H1 (cell line): ENCODE results near the gene CD164L2. TPM values are rescaled to one million over a fixed set of nuclear protein-coding genes. Genes with fewer than 3 reads are reported as not detected.

Experiments used
- CTCF ChIA-PET: fragments of 300-600 bp; sonication (Branson Sonifier 250); formaldehyde crosslinking; loops from one replicate; lab custom pipeline; 2021; ENCODE audit not compliant: partially characterized antibody; lab: Charles Lee
- POLR2A ChIA-PET: fragments of 300-600 bp; sonication (Branson Sonifier 250); formaldehyde crosslinking; loops from one replicate; lab custom pipeline; 2021; ENCODE audit warnings: inconsistent platforms; ENCODE audit not compliant: partially characterized antibody; lab: Charles Lee
- DNase-seq, 2 experiments: peaks; one replicate each; pipeline versions ENCODE4 v3.0.0 to v3.0.0-alpha.2; 2010 to 2022; ENCODE audit warnings: low spot score in 2 of 2, low read depth in 1 of 2, mixed read lengths in 1 of 2
- FAIRE-seq: peaks from 2 replicates; lab custom pipeline; 2011; peaks lifted over from hg19 to GRCh38; lab: Jason Lieb, UNC
- H2AFZ ChIP-seq: 2 replicates; pipeline ENCODE4 v1.8.1; 2012; ENCODE audit warnings: low read length, inconsistent platforms
- H2AK5ac ChIP-seq: 2 replicates; pipeline ENCODE4 v1.6.1; 2013; ENCODE audit warnings: low read depth, low read length
- H2BK120ac ChIP-seq: replicated peaks from 2 replicates; pipeline ENCODE3; 2013; ENCODE audit warnings: low read depth, low read length, inconsistent platforms
- H2BK12ac ChIP-seq: 2 replicates; pipeline ENCODE4 v1.6.1; 2013; ENCODE audit warnings: low read depth, low read length
- H2BK15ac ChIP-seq: 2 replicates; pipeline ENCODE4 v1.6.1; 2013; ENCODE audit warnings: low read length
- H2BK20ac ChIP-seq: 2 replicates; pipeline ENCODE4 v1.6.1; 2013; ENCODE audit warnings: low read length
- H2BK5ac ChIP-seq: 2 replicates; pipeline ENCODE4 v1.6.1; 2013; ENCODE audit warnings: low read depth, low read length
- H3K14ac ChIP-seq: 2 replicates; pipeline ENCODE4 v1.6.1; 2013; ENCODE audit warnings: inconsistent platforms; ENCODE audit not compliant: insufficient read length
- H3K18ac ChIP-seq: 2 replicates; pipeline ENCODE4 v1.6.1; 2013; ENCODE audit warnings: low read length; ENCODE audit errors: extremely low read depth
- H3K23ac ChIP-seq: 2 replicates; pipeline ENCODE4 v1.6.1; 2013; ENCODE audit warnings: inconsistent platforms; ENCODE audit not compliant: insufficient read length
- H3K23me2 ChIP-seq: 2 replicates; pipeline ENCODE4 v1.6.1; 2013; ENCODE audit warnings: low read depth, low read length
- H3K27ac ChIP-seq: 2 replicates; pipeline ENCODE4 v1.6.1; 2011; ENCODE audit warnings: low read depth, low read length, inconsistent platforms
- H3K27me3 ChIP-seq, 4 experiments: replicated peaks in 1 of 4; 1 replicate in 1 of 4; 2 replicates in 3 of 4; pipeline versions ENCODE4 v1.6.1 to v1.8.1; 2011 to 2013; ENCODE audit warnings: low read length in 3 of 4, mild to moderate bottlenecking in 3 of 4, inconsistent platforms in 2 of 4, mixed read lengths in 2 of 4, moderate library complexity in 1 of 4; ENCODE audit not compliant: control insufficient read depth in 3 of 4, insufficient read depth in 3 of 4; ENCODE audit errors: extremely low read depth in 1 of 4
- H3K36me3 ChIP-seq, 4 experiments: 2 replicates each; pipeline versions ENCODE4 v1.6.1 to v1.8.1; 2011 to 2013; ENCODE audit warnings: mild to moderate bottlenecking in 4 of 4, low read length in 3 of 4, moderate library complexity in 2 of 4, control low read depth in 1 of 4, inconsistent platforms in 1 of 4; ENCODE audit not compliant: insufficient read depth in 4 of 4, control insufficient read depth in 2 of 4
- H3K4ac ChIP-seq: replicated peaks from 2 replicates; pipeline ENCODE3; 2013; ENCODE audit warnings: low read length, low read depth, mixed read lengths, inconsistent platforms; ENCODE audit not compliant: insufficient read length
- H3K4me1 ChIP-seq, 4 experiments: replicated peaks in 1 of 4; 1 replicate in 1 of 4; 2 replicates in 3 of 4; pipeline versions ENCODE4 v1.6.1 to v1.8.1; 2011 to 2013; ENCODE audit warnings: low read length in 3 of 4, inconsistent platforms in 2 of 4, mixed read lengths in 1 of 4; ENCODE audit not compliant: insufficient read depth in 4 of 4, control insufficient read depth in 3 of 4
- H3K4me2 ChIP-seq, 2 experiments: 2 replicates each; pipeline versions ENCODE4 v1.6.1 to v1.8.1; 2011 to 2013; ENCODE audit warnings: low read depth in 2 of 2, low read length in 2 of 2, control low read depth in 1 of 2, inconsistent platforms in 1 of 2, mild to moderate bottlenecking in 1 of 2; ENCODE audit not compliant: insufficient read depth in 1 of 2
- H3K4me3 ChIP-seq, 4 experiments: fragments of 200-600, 300-600 bp in 1 of 4; sonication (generic), shearing (Covaris generic), sonication (Bioruptor Twin) in 1 of 4; 2 replicates each; pipeline versions ENCODE4 v1.5.1 to v1.8.1; 2011 to 2016; ENCODE audit warnings: low read length in 4 of 4, low read depth in 3 of 4, control low read depth in 2 of 4, inconsistent platforms in 2 of 4, mild to moderate bottlenecking in 2 of 4, mixed read lengths in 1 of 4, moderate library complexity in 1 of 4; ENCODE audit not compliant: insufficient read depth in 2 of 4; ENCODE audit errors: extremely low read depth in 1 of 4
- H3K56ac ChIP-seq: replicated peaks from 2 replicates; pipeline ENCODE3; 2013; ENCODE audit warnings: low read depth, mild to moderate bottlenecking, mixed read lengths, low read length, inconsistent platforms; ENCODE audit not compliant: insufficient read length
- H3K79me1 ChIP-seq: 2 replicates; pipeline ENCODE4 v1.6.1; 2013; ENCODE audit warnings: low read depth, low read length, control low read depth
- H3K79me2 ChIP-seq, 2 experiments: 2 replicates each; pipeline versions ENCODE4 v1.6.1 to v1.8.1; 2012 to 2013; ENCODE audit warnings: low read length in 2 of 2, mild to moderate bottlenecking in 2 of 2, inconsistent platforms in 1 of 2; ENCODE audit not compliant: insufficient read depth in 2 of 2, control insufficient read depth in 1 of 2
- H3K9ac ChIP-seq, 4 experiments: replicated peaks in 1 of 4; 1 replicate in 1 of 4; 2 replicates in 3 of 4; pipeline versions ENCODE4 v1.6.1 to v1.8.1; 2011 to 2013; ENCODE audit warnings: low read depth in 3 of 4, low read length in 3 of 4, control low read depth in 2 of 4, mild to moderate bottlenecking in 2 of 4, moderate library complexity in 2 of 4, inconsistent platforms in 1 of 4; ENCODE audit errors: extremely low read depth in 1 of 4
- H3K9me3 ChIP-seq, 2 experiments: 2 replicates each; pipeline versions ENCODE4 v1.6.1 to v1.8.1; 2012 to 2013; ENCODE audit warnings: mild to moderate bottlenecking in 2 of 2, moderate library complexity in 2 of 2, control low read depth in 1 of 2, inconsistent platforms in 1 of 2, low read depth in 1 of 2, low read length in 1 of 2, mixed read lengths in 1 of 2; ENCODE audit not compliant: insufficient read depth in 2 of 2
- H4K20me1 ChIP-seq, 2 experiments: replicated peaks in 1 of 2; 2 replicates each; pipeline versions ENCODE3 to v1.8.1; 2011 to 2013; ENCODE audit warnings: inconsistent platforms in 2 of 2, low read length in 2 of 2, mild to moderate bottlenecking in 1 of 2; ENCODE audit not compliant: insufficient read depth in 2 of 2, control insufficient read depth in 1 of 2
- H4K5ac ChIP-seq: 2 replicates; pipeline ENCODE4 v1.6.1; 2013; ENCODE audit warnings: low read length, low read depth, mixed read lengths, inconsistent platforms; ENCODE audit not compliant: insufficient read length
- H4K8ac ChIP-seq: 2 replicates; pipeline ENCODE4 v1.8.0; 2013; ENCODE audit warnings: mild to moderate bottlenecking, moderate library complexity, low read length, inconsistent platforms; ENCODE audit not compliant: insufficient read depth; ENCODE audit errors: extremely low read depth
- H4K91ac ChIP-seq: replicated peaks from 2 replicates; pipeline ENCODE3; 2013; ENCODE audit warnings: low read length, mixed read lengths, inconsistent platforms; ENCODE audit not compliant: insufficient read length
- ATF3 ChIP-seq: IDR thresholded peaks from 2 replicates; pipeline ENCODE4 v1.6.1; 2011; ENCODE audit warnings: low read depth, mild to moderate bottlenecking, low read length; ENCODE audit not compliant: insufficient read depth
- BCL11A ChIP-seq, 2 experiments: IDR thresholded peaks; one replicate each; pipeline ENCODE4 v1.6.1; 2011; ENCODE audit warnings: low read depth in 2 of 2, low read length in 2 of 2, mild to moderate bottlenecking in 2 of 2
- BRCA1 ChIP-seq: IDR thresholded peaks from 2 replicates; pipeline ENCODE4 v1.6.1; 2012; ENCODE audit warnings: low read depth, low read length, improper control_type of control experiment
- CBX5 ChIP-seq: fragments of 300-800, 300-1000 bp; sonication (generic); IDR thresholded peaks from 2 replicates; pipeline ENCODE4 v1.7.1; 2016; ENCODE audit warnings: antibody characterized with exemption, low read length, low read depth
- KDM5A ChIP-seq: fragments of 200-600 bp; IDR thresholded peaks from 2 replicates; pipeline ENCODE4 v1.7.1; 2012; ENCODE audit warnings: mild to moderate bottlenecking, low read length, inconsistent platforms, mixed read lengths
- MAX ChIP-seq: IDR thresholded peaks from 2 replicates; pipeline ENCODE4 v1.6.1; 2012; ENCODE audit warnings: inconsistent platforms
- NRF1 ChIP-seq: IDR thresholded peaks from 2 replicates; pipeline ENCODE4 v1.6.1; 2011; ENCODE audit warnings: mild to moderate bottlenecking, low read depth, low read length, improper control_type of control experiment
- POU5F1 ChIP-seq: IDR thresholded peaks from 2 replicates; pipeline ENCODE4 v1.6.1; 2011; ENCODE audit warnings: low read depth, mild to moderate bottlenecking, low read length, moderate library complexity
- SIN3A ChIP-seq, 2 experiments: IDR thresholded peaks in 1 of 2; conservative IDR thresholded peaks in 1 of 2; 2 replicates each; pipeline ENCODE4 v1.6.1; 2011 to 2012; ENCODE audit warnings: low read length in 2 of 2, improper control_type of control experiment in 1 of 2, low read depth in 1 of 2, mild to moderate bottlenecking in 1 of 2
- SP4 ChIP-seq: IDR thresholded peaks from 2 replicates; pipeline ENCODE4 v1.6.1; 2012; ENCODE audit warnings: low read length, inconsistent platforms
- TCF12 ChIP-seq: IDR thresholded peaks from 2 replicates; pipeline ENCODE4 v1.6.1; 2011; ENCODE audit warnings: low read depth, mild to moderate bottlenecking, low read length
- WGBS, 2 experiments: shearing (Covaris generic) in 1 of 2; methylation state at CpG; one replicate each; pipeline versions ENCODE4 v1.1.6 to v1.1.7; 2013 to 2015; ENCODE audit warnings: low lambda C conversion rate in 2 of 2, mixed read lengths in 2 of 2, inconsistent platforms in 1 of 2, low coverage in 1 of 2, missing lambda C conversion rate in 1 of 2; ENCODE audit not compliant: insufficient replicate concordance in 2 of 2, insufficient coverage in 1 of 2, insufficient read length in 1 of 2; ENCODE audit errors: extremely low coverage in 1 of 2, missing lambda C conversion rate in 1 of 2; 5-methylcytosine and 5-hydroxymethylcytosine counted together
- polyA plus RNA-seq, 7 experiments: library from polyadenylated mRNA; depleted of rRNA in 3 of 7; stranded (reverse) in 5 of 7; unstranded in 2 of 7; fragments of >200 nt in 5 of 7; fragments of 200-250 nt in 2 of 7; gene quantifications; 1 replicate in 5 of 7; 2 replicates in 1 of 7; 4 replicates in 1 of 7; pipeline versions ENCODE4 v1.2.1 to v1.2.3, GENCODE V29; 2011 to 2013; ENCODE audit warnings: missing spikeins in 2 of 7, mixed read lengths in 2 of 7
- total RNA-seq: library from RNA; stranded (reverse); fragmentation: NEBNext Ultra II Directional; extraction: Animal tissue kit (Norgen Biotek cat#: 25700); gene quantifications from 2 replicates; pipeline ENCODE4 v1.2.1, GENCODE V29; 2021

CD164L2 gene
- total and polyA plus RNA-seq, 2 of the 8 experiments (the other 6 are each of a cell fraction or from before 2014, with no cell fraction given), result 3.3 TPM

- ChIA-PET CTCF (interaction anchor here (0.9 to 37.8 kb wide), 10 partner anchors 11 to 180 kb away, joined by 3 to 863 read pairs (median 5); no protein-coding TSS in a partner anchor), POLR2A (interaction anchor here (0.9 to 3.7 kb wide), 6 partner anchors 9 to 143 kb away, joined by 3 to 23 read pairs (median 5); no protein-coding TSS in a partner anchor)
- H2BK20ac ChIP-seq, result peak overlapping the region; percentile 55; the same call in 1 of the 2 replicates
- H2AK5ac ChIP-seq, result no peak overlapping the region; the same call in 1 of the 2 replicates
- H2AFZ ChIP-seq, result no peak overlapping the region
- no peak overlapping the region for H3K4me3 ChIP-seq
- H2BK12ac ChIP-seq, result peak overlapping the region; percentile 97; the same call in 1 of the 2 replicates
- H4K8ac ChIP-seq, result no peak overlapping the region
- H4K5ac ChIP-seq, result no peak overlapping the region
- H3K4ac ChIP-seq, result no peak overlapping the region
- DNase-seq, result no peak
- whole genome bisulfite sequencing, 2 experiments, result 91% methylated on average over 2 of the region's 2 CpGs; no CpG with 5 or more reads in 1 of the 2 experiments
- peaks cover 17 to 30% (median 22%) of the 10 kb centered on the region in 4 experiments for H3K4me1 ChIP-seq
- H3K4me2 ChIP-seq, result peak overlapping the region; percentile 36 to 40; a peak in 2 of 4 replicates
- no peaks in the 10 kb centered on the region for H3K23me2 ChIP-seq
- 0 out of 2 replicates have a peak overlapping the region, but pooled peaks have one; percentile 6 for H3K18ac ChIP-seq
- no peaks in the 10 kb centered on the region for H3K9me3 ChIP-seq
- H3K27ac ChIP-seq, result no peak overlapping the region
- no peak overlapping the region for H4K91ac ChIP-seq
- peaks cover 10% of the 10 kb centered on the region; the same call in 1 of the 2 replicates for H3K79me1 ChIP-seq
- no peak overlapping the region for H3K23ac ChIP-seq
- H3K27me3 ChIP-seq, result no peaks in the 10 kb centered on the region
- H3K36me3 ChIP-seq, result peaks cover 0 to 13% (median 3%) of the 10 kb centered on the region in 4 experiments; a peak in 2 of 8 replicates
- H2BK5ac ChIP-seq, result peak overlapping the region; percentile 85
- H4K20me1 ChIP-seq, result peaks cover 0 to 6% of the 10 kb centered on the region in 2 experiments
- H3K14ac ChIP-seq, result no peak overlapping the region
- no peak for FAIRE-seq
- no peak overlapping the region for H3K9ac ChIP-seq
- no peak overlapping the region for H2BK120ac ChIP-seq
- H2BK15ac ChIP-seq, result peak overlapping the region; percentile 63; the same call in 1 of the 2 replicates
- H3K56ac ChIP-seq, result no peak overlapping the region
- H3K79me2 ChIP-seq, result peaks cover 0 to 24% of the 10 kb centered on the region in 2 experiments; a peak in 2 of 4 replicates
- TF ChIP-seq TCF12 (no peak), BRCA1 (no peak), POU5F1 (no peak), SP4 (no peak), SIN3A (conservative IDR thresholded peaks at IDR 0.05 in 1 of 2, IDR thresholded peaks at IDR 0.05 in 1 of 2; ENCODE audit: low read depth in 1 of 2, low read length in 2 of 2) (no peak), ATF3 (no peak), CBX5 (no peak), BCL11A (IDR thresholded peaks at IDR 0.05; ENCODE audit: low read depth in 2 of 2, low read length in 2 of 2) (no peak), MAX (no peak), KDM5A (no peak), NRF1 (no peak)
Measured at GRCh38 chr1:27427816-27428315, 44.7 kb upstream of the CD164L2 start.
